Dedifferentiated amniotic fluid mesenchymal stem cell (primary cell): Measurements from ENCODE around the gene PSD4.

ENCODE experiments used
- DNase-seq: peaks from one replicate; pipeline ENCODE4 v3.0.0-alpha.2; 2016; ENCODE audit errors: extremely low spot score

Gene PSD4

DNA sequence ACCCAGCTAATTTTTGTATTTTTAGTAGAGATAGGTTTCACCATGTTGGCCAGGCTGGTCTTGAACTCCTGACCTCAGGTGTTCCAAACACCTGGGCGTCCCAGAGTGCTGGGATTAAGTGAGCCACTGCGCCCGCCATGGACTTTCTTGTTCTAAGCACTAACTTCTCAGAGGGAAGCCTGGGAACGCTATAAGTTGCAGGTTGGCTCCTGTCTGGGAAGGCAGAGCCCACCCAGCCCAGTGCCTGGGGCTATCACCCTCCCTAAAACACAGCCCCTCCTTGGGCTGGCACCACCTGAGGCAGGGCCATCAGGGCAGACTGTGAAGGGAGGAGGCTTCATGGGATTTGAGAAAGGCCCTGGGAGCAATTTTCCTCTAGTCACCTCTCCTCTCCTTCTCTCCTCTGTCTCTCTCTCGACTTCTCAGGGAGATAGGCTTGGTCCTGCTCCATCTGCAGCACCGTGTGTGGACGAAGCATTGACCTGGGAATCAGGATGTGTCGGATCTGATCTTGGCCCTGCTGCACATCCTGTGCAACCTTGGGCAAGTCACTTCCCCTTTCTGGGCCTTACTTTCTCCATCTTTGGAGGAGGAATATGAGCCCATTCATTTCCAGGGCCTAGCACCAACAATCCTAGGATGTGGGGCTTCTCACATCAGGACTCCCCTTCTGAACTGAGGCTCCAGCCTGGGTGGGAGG lies 10.9 kb downstream of the PSD4 start:
- no peak for DNase-seq

DNA sequence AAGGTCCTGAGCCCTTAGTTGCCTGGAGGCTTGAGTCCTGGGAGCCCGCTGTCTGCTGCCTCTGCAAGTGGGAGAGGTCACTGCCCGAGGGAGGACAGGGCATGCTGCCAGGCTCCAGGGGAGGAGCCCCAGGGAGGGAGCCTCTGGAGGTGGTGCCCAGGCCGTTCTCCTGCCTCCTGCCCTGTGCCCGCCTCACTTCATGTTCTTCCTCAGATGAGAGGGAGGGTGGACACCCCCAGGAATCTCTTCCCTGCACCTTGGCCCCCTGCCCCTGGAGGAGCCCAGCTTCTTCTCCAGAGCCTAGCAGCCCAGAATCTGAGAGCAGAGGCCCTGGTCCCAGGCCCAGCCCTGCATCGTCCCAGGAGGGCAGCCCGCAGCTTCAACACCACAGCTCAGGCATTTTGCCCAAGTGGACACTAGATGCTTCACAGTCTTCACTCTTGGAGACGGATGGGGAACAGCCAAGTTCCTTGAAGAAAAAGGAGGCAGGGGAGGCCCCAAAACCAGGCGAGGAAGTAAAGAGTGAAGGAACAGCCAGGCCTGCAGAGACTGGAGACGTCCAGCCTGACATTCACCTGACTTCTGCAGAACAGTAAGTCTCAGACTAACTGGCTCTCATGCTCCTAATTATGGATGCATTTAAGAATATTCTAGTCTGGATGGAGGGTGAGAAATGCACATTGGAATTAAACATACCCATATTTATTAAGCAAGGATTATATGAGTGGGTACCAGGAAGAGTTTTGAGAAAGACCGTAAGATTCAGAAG lies 12.1 kb downstream of the PSD4 start:
- DNase-seq, result no peak

DNA sequence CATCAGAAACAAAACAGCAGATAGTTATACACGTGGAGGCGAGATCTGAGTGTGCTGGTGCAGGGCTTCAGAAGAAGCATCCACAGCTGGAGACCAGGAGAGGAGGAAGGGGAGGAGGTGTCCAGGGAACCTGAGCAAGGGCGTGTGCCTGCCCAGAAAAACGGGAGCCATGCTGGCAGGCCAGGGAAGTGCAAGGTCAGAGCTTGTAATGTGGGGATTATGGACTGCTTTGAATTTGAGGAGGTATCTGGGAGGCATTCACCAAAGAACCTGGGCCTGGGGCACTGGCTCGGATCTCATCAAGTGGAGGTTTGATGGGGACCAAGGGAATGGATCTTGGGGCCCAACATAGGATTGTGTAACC lies 12.6 kb downstream of the PSD4 start:
- no peak for DNase-seq

DNA sequence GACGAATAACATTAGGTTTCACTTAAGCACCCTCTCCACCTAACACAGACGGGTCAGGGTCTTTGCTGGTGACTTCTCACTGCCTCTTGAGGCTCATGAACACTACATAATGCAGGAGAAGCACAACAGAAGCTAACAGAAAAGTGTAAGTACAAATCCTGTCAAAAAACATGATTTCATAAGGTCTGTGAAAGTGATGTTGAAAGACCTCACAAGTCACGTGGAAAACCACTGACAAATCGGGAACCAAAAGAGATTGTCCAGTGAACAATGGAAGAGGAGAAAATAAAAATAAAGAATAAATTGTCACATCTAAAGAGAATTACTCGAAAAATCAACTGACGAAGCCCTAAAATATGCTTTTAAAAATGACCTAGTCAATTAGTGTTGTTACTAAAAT lies 14.0 kb downstream of the PSD4 start:
- DNase-seq, result no peak

DNA sequence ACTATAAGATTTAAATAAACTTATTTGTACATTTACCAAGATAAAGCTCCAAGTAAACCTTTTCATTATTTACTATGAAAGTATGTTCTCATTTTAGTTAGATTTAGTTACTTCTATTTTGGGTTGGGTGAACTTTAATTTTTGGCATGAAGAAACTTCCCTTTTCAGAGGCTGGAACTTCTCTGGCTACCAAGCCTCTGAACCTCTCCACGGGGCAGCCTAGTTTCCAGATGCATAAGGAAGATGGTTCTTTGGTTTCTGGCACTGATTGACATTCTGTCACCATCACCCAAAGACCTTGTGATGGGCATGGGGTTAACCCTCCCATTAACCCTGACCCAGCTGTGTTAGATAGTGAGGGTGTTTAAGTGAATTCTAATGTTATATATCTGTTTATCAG lies 17.1 kb downstream of the PSD4 start:
- DNase-seq, result no peak

DNA sequence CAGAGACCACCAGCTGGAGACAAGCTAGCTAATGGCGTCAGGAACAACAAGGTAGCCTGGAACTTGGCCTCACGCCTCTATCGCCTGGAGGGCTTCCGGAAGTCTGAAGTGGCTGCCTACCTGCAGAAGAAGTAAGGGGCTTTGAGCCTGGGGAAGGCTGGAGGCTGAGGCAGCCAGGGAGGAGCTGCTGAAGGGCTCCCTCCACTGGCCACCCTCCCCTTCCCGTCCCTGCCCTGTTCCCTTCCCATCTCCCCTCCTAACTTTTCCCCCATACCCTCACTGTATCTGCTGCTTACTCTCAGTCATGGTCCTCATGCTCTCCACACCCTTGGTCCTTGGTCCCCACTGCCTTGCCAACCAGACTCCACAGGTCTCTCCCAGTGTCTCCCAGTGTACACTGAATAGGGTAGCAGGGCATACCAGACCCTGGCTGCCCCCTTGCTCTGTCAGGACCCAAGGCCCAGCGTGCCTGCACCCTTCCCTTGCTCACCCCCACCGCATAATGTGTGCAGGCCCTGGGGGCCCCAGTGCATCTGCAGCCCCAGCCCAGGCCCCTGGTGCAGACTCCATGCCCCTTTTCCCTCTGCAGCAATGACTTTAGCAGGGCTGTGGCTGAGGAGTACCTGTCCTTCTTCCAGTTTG lies 18.8 kb downstream of the PSD4 start:
- DNase-seq, result no peak

DNA sequence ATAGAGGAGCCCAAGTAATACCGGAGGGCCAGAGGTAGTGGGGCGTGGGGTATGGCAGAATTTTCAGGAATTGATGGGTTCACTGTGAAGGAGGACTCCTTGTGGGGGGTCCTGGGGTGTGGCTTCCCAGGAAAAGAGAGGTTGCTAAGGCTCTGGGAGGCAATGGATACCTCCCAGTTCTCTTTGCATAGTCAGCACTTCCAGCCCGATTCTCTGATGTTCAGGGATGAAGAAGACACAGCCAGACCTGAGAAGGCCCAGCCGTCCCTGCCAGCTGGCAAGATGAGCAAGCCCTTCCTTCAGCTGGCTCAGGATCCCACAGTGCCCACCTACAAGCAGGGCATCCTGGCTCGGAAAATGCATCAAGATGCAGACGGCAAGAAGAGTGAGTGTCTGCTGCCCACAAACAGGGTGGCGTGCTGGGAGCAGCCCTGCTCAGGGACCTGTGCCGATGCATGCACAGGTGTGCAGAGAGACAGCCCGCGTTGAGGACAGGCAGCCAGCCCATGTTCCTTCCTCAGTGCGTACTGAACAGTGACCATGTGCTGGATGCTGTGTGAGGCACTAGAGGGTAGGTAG lies 22.2 kb downstream of the PSD4 start:
- DNase-seq, result no peak

DNA sequence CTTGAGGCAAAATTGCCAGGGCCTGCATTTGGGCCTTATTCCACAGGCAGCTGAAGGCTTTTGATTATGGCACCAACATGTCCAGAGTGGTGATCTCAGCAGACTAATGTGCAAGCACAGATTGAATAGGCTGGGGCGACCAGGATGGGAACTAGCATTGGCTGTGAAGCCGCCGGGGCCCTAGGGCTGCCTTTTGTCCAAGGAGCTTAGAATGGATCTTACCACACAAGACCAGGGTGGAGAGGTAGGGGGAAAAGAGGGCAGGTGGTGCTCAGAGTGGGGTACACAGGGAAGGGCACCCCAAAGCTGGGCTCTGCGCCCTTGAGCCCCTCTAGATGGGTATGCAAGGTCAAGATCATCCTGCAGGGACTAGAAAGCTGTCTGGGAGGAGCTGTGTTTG lies 23.1 kb downstream of the PSD4 start:
- DNase-seq, result no peak

DNA sequence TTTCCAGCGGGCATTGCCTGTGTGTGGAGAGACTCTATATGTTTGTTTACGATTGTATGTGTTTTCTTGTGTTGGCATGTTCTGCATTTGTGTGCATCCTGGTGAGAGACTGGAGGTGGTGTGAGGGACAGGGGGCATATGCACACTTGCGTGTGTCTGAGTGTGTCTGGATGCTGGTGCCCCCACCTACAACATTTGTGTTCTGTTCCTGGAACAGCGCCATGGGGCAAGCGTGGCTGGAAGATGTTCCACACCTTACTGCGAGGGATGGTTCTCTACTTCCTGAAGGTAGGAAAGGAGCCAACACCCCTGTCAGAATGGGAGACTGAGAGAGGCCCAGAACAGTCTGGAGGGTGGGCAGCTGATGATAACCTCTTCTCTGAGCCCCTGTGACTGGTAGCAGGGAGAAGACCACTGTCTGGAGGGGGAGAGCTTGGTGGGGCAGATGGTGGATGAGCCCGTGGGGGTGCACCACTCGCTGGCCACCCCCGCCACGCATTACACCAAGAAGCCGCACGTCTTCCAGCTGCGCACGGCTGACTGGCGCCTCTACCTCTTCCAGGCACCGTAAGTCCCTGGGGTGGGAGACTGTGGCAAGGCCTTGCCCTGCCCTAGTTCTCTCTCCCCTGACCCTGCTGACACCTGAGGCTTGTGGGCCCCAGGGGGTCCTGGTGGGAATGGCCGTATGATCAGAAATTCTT lies 23.7 kb downstream of the PSD4 start:
- DNase-seq, result no peak

DNA sequence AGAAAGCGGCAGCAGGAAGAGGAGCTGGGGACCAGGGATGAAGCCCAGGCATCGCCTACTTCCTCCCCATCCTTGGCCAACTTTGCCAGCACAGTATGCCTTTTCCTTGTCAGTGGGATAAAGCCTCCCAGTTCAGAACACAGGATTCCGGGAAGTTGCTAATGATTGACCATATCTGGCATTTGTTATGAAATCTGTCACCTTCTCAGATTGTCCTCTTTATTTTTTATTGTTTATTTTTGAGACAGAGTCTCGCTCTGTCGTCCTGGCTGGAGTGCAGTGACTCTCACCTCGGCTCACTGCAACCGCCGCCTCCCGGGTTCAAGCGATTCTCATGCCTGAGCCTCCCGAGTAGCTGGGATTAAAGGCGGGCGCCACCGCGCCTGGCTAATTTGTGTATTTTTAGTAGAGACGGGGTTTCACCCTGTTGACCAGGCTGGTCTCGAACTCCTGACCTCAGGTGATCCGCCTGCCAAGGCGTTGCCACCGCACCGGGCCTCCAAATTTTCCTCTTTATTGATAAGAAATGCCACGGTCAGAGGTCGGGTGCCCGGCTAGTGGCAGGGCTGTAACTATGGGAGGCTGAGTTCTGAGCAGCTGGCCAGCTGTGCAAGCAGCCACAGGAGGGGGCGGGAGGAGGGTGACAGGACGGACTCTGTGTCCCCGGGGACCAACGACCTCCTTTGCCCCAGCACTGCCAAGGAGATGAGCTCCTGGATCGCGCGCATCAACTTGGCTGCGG lies 24.4 kb downstream of the PSD4 start:
- DNase-seq, result no peak

DNA sequence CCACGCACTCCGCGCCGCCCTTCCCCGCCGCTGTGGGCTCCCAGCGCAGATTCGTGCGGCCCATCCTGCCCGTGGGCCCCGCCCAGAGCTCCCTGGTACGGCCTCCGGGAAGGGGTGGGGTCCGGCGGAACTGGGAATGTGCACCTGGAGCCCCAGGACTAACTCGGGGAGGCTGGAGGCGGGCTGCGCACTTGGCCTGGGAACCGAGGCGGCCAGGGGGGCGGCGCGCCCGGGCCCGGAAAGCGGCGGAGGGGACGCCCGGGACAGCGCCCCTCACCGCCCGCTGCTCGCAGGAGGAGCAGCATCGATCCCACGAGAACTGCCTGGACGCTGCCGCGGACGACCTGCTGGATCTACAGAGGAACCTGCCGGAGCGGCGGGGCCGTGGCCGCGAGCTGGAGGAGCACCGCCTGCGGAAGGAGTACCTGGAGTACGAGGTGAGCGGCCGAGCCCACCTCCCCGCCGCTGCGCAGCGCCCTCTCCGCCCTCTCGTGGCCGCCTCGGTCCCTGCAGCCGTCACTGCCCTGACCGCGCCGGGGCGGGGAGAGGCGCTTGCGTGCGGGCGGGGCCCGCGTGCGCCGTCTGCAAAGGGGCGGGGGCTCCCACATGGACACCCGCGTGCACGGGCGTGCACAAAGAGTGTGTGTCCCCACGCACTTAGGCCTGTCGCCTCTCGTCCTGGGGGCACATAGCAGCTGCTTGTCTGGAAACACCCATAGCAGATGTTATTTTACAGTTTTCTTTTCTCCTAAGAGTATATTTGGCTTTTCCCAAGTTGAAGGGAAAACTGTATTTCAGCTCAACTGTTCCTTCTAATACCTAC lies 25.2 kb downstream of the PSD4 start:
- DNase-seq, result peak; percentile 54

DNA sequence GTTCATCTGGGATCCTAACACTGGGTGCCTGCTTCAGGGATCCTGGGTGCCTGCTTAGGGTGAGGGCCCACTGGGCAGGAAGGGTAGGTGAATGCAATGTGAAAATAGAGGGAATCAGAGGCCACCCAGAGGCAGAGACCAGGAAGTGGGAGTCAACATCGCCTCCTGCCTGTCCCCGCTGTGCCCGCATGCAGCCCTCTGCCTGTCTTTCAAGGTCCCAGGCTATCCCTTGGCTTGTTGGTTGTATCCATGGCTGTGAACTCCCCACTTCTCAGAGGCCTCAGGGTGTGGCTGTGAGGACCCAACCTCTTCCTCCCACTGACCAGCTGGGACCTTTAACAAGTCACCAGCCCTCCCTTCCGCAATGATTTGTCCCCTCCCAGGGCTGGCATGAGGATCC lies 26.5 kb downstream of the PSD4 start:
- DNase-seq, result no peak

DNA sequence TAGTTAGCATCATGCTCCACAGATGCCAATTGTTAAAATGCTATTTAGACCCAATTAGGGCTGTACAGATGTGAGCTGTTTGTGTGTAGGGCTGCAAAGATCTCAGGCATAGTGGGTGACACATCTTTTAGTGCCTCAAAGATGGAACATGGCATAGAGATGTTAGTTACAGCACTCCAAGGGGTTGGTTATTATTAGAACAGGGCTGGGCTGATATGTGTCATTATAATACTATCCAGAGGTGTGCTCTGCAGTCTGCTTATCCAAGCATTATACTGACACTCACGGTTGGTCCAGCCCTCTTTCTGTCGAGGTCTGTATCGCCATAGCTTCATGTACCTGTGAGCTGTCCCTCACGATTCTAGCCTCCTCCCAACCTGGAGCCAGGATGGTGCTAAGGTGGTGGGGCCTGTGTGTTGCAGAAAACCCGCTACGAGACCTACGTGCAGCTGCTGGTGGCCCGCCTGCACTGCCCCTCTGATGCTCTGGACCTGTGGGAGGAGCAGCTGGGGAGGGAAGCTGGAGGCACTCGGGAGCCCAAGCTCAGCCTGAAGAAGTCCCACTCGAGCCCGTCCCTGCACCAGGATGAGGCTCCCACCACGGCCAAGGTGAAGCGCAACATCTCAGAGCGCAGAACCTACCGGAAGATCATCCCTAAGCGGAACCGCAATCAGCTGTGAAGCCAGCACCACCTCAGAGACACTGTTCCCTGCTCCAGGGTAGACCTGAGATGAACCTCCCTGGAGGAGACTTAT lies 27.1 kb downstream of the PSD4 start:
- DNase-seq, result no peak

DNA sequence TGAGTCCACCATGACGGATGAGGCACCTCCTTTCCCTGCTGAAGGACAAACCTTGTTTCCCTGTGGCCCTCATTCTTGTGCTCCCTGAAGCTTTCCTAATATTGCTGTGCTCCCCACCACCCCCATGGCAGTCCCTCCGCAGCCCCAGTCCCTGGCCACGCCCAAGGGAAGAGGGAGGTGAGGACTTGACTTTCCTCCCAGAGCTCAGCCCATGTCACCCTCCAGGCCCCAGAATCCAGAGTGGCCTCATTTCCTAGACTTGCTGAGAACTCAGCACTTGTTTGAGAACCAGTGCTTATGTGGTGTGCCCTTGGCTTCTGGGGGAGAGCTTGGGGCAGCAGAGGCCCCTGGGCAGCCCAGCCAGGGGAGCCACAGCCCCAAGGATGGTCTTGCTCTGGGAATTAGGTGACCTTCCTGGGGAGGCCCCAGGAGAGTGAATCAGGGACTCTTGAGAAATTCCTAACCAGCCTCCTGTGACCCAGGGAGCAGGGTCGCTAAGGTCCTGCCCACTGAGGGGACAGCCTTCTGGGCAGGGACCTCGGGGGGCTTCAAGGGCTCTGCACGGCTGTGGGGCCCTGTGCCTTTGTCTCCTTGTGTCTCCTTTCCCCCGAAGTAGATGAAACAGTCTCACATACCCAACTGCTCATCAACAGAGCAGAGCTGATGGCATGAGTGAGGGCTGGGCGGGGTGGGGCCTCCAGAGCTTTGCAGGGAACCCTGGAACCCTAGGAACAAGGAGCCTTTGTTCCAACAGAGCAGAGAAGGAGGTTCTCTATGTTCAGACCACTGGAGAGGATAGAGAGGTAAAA lies 27.9 kb downstream of the PSD4 start:
- no peak for DNase-seq

DNA sequence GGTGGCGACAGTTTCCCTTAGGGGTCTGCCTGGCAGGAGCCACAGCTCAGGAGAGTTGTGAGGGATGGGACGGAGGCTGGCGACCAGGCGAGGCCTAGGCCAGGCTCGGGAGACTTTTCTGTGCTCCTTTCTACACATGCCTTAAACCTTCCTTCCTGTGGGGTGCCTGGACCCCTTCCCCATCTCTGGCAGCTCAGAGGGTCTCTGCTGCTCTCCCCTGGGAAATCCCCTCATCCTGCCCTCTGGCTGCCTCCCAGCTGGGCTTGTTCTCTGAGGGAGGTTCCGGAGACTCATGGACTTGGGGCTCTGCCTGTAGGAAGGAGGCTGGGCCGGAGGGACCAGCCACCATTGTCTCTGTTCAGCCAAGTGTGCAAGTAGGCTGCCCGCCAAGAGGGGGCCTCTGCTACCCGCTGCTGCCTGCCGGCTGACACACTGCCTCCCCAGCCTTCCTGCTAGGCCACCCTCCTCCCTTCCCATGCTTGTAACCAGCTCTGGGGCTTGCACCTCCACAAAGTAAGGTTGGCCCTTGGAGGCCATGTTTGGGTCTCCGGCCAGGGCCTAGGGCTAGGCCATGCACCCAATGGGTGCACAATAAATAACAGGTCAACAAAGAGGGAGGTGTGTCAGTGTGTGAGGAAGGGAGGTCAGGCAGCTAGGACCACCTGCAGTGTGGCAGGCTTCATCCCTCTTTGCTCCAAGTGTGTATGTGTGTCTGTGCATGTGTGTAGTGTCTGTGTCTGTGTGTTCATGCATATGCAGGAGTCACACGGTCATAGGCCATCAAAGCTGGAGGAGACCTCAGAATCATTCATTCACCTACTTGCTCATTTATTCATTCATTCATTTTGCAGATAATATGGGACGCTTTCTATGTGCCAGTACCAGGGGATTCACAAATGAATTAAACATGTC lies 28.8 kb downstream of the PSD4 start:
- no peak for DNase-seq

DNA sequence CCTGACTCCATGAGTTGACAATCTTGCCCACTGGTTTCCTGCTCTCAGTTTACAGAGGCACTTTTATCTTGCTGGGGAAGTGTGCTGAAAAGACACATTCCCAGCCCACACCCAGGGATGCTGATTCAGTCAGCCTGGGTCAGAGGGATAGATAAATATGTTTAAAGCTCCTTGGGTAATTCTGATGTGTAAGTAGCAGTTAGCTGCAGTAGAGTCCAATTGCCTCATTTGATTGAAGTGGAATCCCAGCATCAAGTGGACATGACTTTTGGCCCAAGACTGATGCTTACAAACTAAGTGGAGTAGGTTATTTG lies 29.4 kb downstream of the PSD4 start:
- no peak for DNase-seq

DNA sequence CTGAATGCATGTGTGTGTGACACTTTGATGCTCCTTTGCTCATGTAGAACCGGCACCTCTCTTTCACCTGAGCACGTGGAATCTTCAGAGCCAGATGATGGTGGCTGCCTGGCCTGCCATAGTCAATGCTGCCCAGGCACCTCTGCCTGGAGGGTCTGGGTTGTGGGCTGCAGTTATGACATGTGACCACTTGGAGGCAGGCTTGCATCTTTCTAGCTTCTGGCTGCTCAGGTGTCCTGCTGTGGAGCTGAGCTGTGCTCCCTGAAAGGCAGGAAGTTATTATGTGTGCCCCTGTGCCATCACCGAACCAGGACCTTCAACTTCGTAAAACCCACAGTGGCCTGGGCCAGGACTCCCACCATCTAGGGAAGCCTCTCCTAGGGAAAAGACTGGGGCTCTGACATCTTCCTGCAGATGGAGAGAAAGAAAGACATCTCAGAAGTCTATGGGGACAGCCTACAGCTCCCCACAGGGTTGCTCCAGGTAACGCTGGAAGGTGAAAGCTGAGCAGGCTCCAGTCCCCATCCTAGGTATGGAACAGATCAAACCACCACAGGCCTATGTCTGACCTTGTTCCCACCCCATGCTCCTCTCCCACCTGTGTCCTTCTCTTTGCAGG lies 30.2 kb downstream of the PSD4 start:
- DNase-seq, result peak; percentile 55

DNA sequence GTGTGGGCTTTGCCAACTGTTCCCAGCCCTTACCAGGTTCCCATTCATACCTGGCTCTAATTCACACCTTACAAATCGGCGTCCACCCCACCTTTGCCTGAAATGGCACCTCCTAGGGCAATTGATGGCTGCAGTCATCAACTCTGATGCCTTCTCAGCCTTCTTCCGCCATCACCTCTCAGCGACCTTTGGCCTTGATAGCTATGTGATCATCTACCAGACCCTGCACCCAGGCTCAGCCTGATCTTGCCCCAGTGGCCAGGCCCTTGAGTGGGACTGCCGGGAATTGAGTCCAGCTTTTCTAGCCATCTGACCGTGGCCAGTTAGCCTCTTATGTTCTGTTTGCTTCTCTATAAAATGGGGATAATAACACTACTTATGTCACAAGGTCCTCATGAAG lies 32.5 kb downstream of the PSD4 start:
- DNase-seq, result no peak
